Astrocyte (in vitro differentiated cells and primary cell): ENCODE results near the gene KLF11. TPM values are rescaled to one million over a fixed set of nuclear protein-coding genes. Genes with fewer than 3 reads are reported as not detected.

Experiments used
- DNase-seq: peaks from one replicate; pipeline ENCODE4 v3.0.0-alpha.2; 2010; ENCODE audit warnings: low read depth
- FAIRE-seq: peaks from 2 replicates; lab custom pipeline; 2011; peaks lifted over from hg19 to GRCh38; lab: Jason Lieb, UNC
- H2AFZ ChIP-seq: 2 replicates; pipeline ENCODE4 v1.6.0; 2012; ENCODE audit warnings: low read depth, low read length, inconsistent platforms
- H3K27ac ChIP-seq: 2 replicates; pipeline ENCODE4 v1.5.1; 2011; ENCODE audit warnings: low read depth, low read length, inconsistent platforms
- H3K27me3 ChIP-seq: 2 replicates; pipeline ENCODE4 v1.6.0; 2011; ENCODE audit warnings: low read length, inconsistent platforms; ENCODE audit not compliant: insufficient read depth
- H3K36me3 ChIP-seq: 2 replicates; pipeline ENCODE4 v1.5.1; 2011; ENCODE audit warnings: low read length, inconsistent platforms; ENCODE audit not compliant: insufficient read depth
- H3K4me1 ChIP-seq: 2 replicates; pipeline ENCODE4 v1.5.1; 2011; ENCODE audit warnings: low read length, inconsistent platforms; ENCODE audit not compliant: insufficient read depth
- H3K4me2 ChIP-seq: 2 replicates; pipeline ENCODE4 v1.6.0; 2012; ENCODE audit warnings: low read length, inconsistent platforms
- H3K4me3 ChIP-seq: 2 replicates; pipeline ENCODE4 v1.5.1; 2011; ENCODE audit warnings: low read depth, mild to moderate bottlenecking, low read length, inconsistent platforms; ENCODE audit not compliant: insufficient read depth
- H3K79me2 ChIP-seq: 2 replicates; pipeline ENCODE4 v1.6.0; 2012; ENCODE audit warnings: mild to moderate bottlenecking, low read length, inconsistent platforms; ENCODE audit not compliant: insufficient read depth
- H3K9ac ChIP-seq: 2 replicates; pipeline ENCODE4 v1.6.0; 2012; ENCODE audit warnings: mild to moderate bottlenecking, low read length, inconsistent platforms
- H3K9me3 ChIP-seq: 2 replicates; pipeline ENCODE4 v1.5.1; 2012; ENCODE audit warnings: low read depth, mild to moderate bottlenecking, low read length, inconsistent platforms; ENCODE audit not compliant: insufficient read depth
- H4K20me1 ChIP-seq: 2 replicates; pipeline ENCODE4 v1.6.0; 2012; ENCODE audit warnings: low read length, inconsistent platforms; ENCODE audit not compliant: insufficient read depth
- H3K27ac Mint-ChIP-seq: one replicate; pipeline ENCODE4 v1.8.0; 2021; ENCODE audit warnings: mild to moderate bottlenecking, mixed read lengths; ENCODE audit not compliant: unreplicated experiment
- H3K27me3 Mint-ChIP-seq: one replicate; pipeline ENCODE4 v1.8.0; 2021; ENCODE audit warnings: low read depth, mixed read lengths; ENCODE audit not compliant: unreplicated experiment
- H3K36me3 Mint-ChIP-seq: one replicate; pipeline ENCODE4 v1.8.0; 2021; ENCODE audit warnings: low read depth, mixed read lengths; ENCODE audit not compliant: unreplicated experiment
- H3K4me1 Mint-ChIP-seq: one replicate; pipeline ENCODE4 v1.8.0; 2021; ENCODE audit warnings: low read depth, mixed read lengths; ENCODE audit not compliant: unreplicated experiment
- H3K4me3 Mint-ChIP-seq: one replicate; pipeline ENCODE4 v1.8.0; 2021; ENCODE audit warnings: mild to moderate bottlenecking, moderate library complexity, mixed read lengths; ENCODE audit not compliant: unreplicated experiment
- H3K9me3 Mint-ChIP-seq: one replicate; pipeline ENCODE4 v1.8.0; 2021; ENCODE audit warnings: mild to moderate bottlenecking, mixed read lengths; ENCODE audit not compliant: unreplicated experiment
- CTCF ChIP-seq: IDR thresholded peaks from 2 replicates; pipeline ENCODE4 v1.5.1; 2011; ENCODE audit warnings: low read depth, mild to moderate bottlenecking, inconsistent platforms, low read length, moderate library complexity; ENCODE audit not compliant: insufficient read depth
- EZH2 ChIP-seq: IDR thresholded peaks from 2 replicates; pipeline ENCODE4 v1.6.1; 2012; ENCODE audit warnings: mild to moderate bottlenecking, low read length, inconsistent platforms; ENCODE audit not compliant: insufficient read depth
- total RNA-seq: library from RNA; stranded (reverse); gene quantifications from 2 replicates; pipeline ENCODE4 v1.2.1, GENCODE V29; 2021

Gene KLF11
- total RNA-seq, 1 donor from 2014 or later, result 9.8 TPM

GRCh38 chr2:10080536-10081304, 37.4 kb downstream of the KLF11 start:
- Histone ChIP-seq H3K4me2 (peak overlapping the region; percentile 80), H2AFZ (peak overlapping the region; percentile 66), H3K9me3 (no peaks in the 10 kb centered on the region), H3K27me3 (peaks cover 27% of the 10 kb centered on the region), H3K27ac (no peak overlapping the region), H3K4me3 (no peak overlapping the region), H3K79me2 (no peaks in the 10 kb centered on the region), H3K4me1 (peaks cover 14% of the 10 kb centered on the region), H3K36me3 (no peaks in the 10 kb centered on the region), H3K9ac (no peak overlapping the region), H4K20me1 (peaks cover 14% of the 10 kb centered on the region)
- Mint-ChIP-seq H3K4me1 (peaks cover 21% of the 10 kb centered on the region), H3K9me3 (peaks cover 1% of the 10 kb centered on the region), H3K27me3 (peaks cover 47% of the 10 kb centered on the region), H3K4me3 (peak overlapping the region; percentile 75), H3K36me3 (no peaks in the 10 kb centered on the region), H3K27ac (no peak overlapping the region)
- FAIRE-seq (no peak), DNase-seq (peak; percentile 53)
- TF ChIP-seq EZH2 (peak; percentile 85), CTCF (no peak)

GRCh38 chr2:10083046-10083445, 39.7 kb downstream of the KLF11 start:
- no peak overlapping the region for H3K9ac ChIP-seq
- H3K27ac ChIP-seq, result no peak overlapping the region
- Mint-ChIP-seq H3K9me3 (peaks cover 1% of the 10 kb centered on the region), H3K4me3 (no peak overlapping the region), H3K27me3 (peaks cover 43% of the 10 kb centered on the region), H3K36me3 (peaks cover 4% of the 10 kb centered on the region), H3K27ac (no peak overlapping the region), H3K4me1 (peaks cover 21% of the 10 kb centered on the region)
- H3K4me2 ChIP-seq, result no peak overlapping the region
- peaks cover 6% of the 10 kb centered on the region for H4K20me1 ChIP-seq
- H3K9me3 ChIP-seq, result no peaks in the 10 kb centered on the region
- H2AFZ ChIP-seq, result no peak overlapping the region
- DNase-seq (no peak), FAIRE-seq (no peak)
- peaks cover 20% of the 10 kb centered on the region for H3K27me3 ChIP-seq
- H3K36me3 ChIP-seq, result no peaks in the 10 kb centered on the region
- peaks cover 14% of the 10 kb centered on the region for H3K4me1 ChIP-seq
- H3K4me3 ChIP-seq, result no peak overlapping the region
- TF ChIP-seq EZH2 (no peak), CTCF (no peak)
- H3K79me2 ChIP-seq, result no peaks in the 10 kb centered on the region

GRCh38 chr2:10083692-10084211, 40.4 kb downstream of the KLF11 start:
- peaks cover 20% of the 10 kb centered on the region for H3K27me3 ChIP-seq
- no peak overlapping the region for H3K27ac ChIP-seq
- no peaks in the 10 kb centered on the region for H4K20me1 ChIP-seq
- H2AFZ ChIP-seq, result no peak overlapping the region
- peaks cover 11% of the 10 kb centered on the region for H3K4me1 ChIP-seq
- Mint-ChIP-seq H3K27ac (no peak overlapping the region), H3K4me1 (peaks cover 18% of the 10 kb centered on the region), H3K27me3 (peaks cover 38% of the 10 kb centered on the region), H3K9me3 (peaks cover 1% of the 10 kb centered on the region), H3K4me3 (no peak overlapping the region), H3K36me3 (peaks cover 4% of the 10 kb centered on the region)
- no peaks in the 10 kb centered on the region for H3K79me2 ChIP-seq
- FAIRE-seq (no peak), DNase-seq (no peak)
- H3K9ac ChIP-seq, result no peak overlapping the region
- H3K4me2 ChIP-seq, result no peak overlapping the region
- H3K9me3 ChIP-seq, result no peaks in the 10 kb centered on the region
- no peaks in the 10 kb centered on the region for H3K36me3 ChIP-seq
- no peak for TF ChIP-seq CTCF
- TF ChIP-seq EZH2, result no peak
- no peak overlapping the region for H3K4me3 ChIP-seq
